Measurements from ENCODE around the gene PEX7.

GRCh38 chr6:136822046-136822375, 381 bp upstream of the PEX7 start:
- TF ChIP-seq CTCF (IDR thresholded peaks at IDR 0.05) (no peak), POLR2A (IDR thresholded peaks at IDR 0.05) (no peak)

Measured in uterus (tissue), 2 donors.